Breast epithelium (tissue), 4 donors: Measurements from ENCODE around the gene CTRB1. TPM values are rescaled to one million over a fixed set of nuclear protein-coding genes. Genes with fewer than 3 reads are reported as not detected.
"Not testable (repeated sequence)": the region's sequence is repeated elsewhere in the genome, so short reads cannot be mapped to it uniquely, and the experiment has no call there.

Experiments
- DNase-seq, 2 donors: peaks; one replicate each; pipeline ENCODE4 v3.0.0-alpha.2; 2019; ENCODE audit warnings: low spot score in 2 of 2
- H3K27ac ChIP-seq, 2 donors: fragments of 200-600 bp; sonication (generic) in 1 of 2; one replicate each; pipeline ENCODE4 v1.5.1; 2016 to 2019; ENCODE audit warnings: mild to moderate bottlenecking in 1 of 2
- H3K27me3 ChIP-seq, 2 donors: fragments of 200-600 bp; sonication (generic) in 1 of 2; one replicate each; pipeline versions ENCODE4 v1.5.1 to v1.6.0; 2017 to 2019; ENCODE audit warnings: control low read depth in 1 of 2, mild to moderate bottlenecking in 1 of 2
- H3K36me3 ChIP-seq: fragments of 200-600 bp; one replicate; pipeline ENCODE4 v1.5.1; 2019
- H3K4me1 ChIP-seq, 2 donors: fragments of 200-600 bp; sonication (generic); one replicate each; pipeline ENCODE4 v1.5.1; 2016 to 2019; ENCODE audit warnings: control low read depth in 1 of 2
- H3K4me3 ChIP-seq, 3 donors: fragments of 200-600 bp; sonication (generic); 1 replicate in 2 of 3; 2 replicates in 1 of 3; pipeline ENCODE4 v1.5.1; 2016 to 2019; ENCODE audit warnings: mild to moderate bottlenecking in 3 of 3, moderate library complexity in 2 of 3
- H3K9me3 ChIP-seq, 2 donors: fragments of 200-600 bp; sonication (generic) in 1 of 2; one replicate each; pipeline ENCODE4 v1.5.1; 2016 to 2019; ENCODE audit warnings: control low read depth in 1 of 2
- POLR2A ChIP-seq: fragments of 450-650 bp; IDR thresholded peaks from one replicate; pipeline ENCODE4 v1.6.1; 2016; ENCODE audit warnings: antibody characterized with exemption, mild to moderate bottlenecking, moderate library complexity
- POLR2AphosphoS5 ChIP-seq, 3 donors: sonication (generic); formaldehyde crosslinking; IDR thresholded peaks; one replicate each; pipeline ENCODE4 v1.6.1; 2017; ENCODE audit warnings: antibody characterized with exemption in 3 of 3
- intact Hi-C: fragments of 100-400 bp; cut with DNase I; formaldehyde crosslinking; loops from one replicate; pipeline ENCODE4 v1.15.1; 2023; ENCODE audit warnings: low total_unique reads
- total RNA-seq, 3 donors: library from RNA; depleted of rRNA; stranded (reverse); fragments of >200 nt; gene quantifications; one replicate each; pipeline ENCODE4 v1.1.0, GENCODE V29; 2016
- TF ChIP-seq, protein P1 (sequence below), 3 donors: fragments of 450-650 bp; IDR thresholded peaks; one replicate each; pipeline ENCODE4 v1.5.1; 2016 to 2017; ENCODE audit warnings: antibody characterized with exemption in 3 of 3, mild to moderate bottlenecking in 3 of 3, moderate library complexity in 3 of 3

CTRB1 gene
- total RNA-seq, 3 donors from 2014 or later, result not detected

DNA sequence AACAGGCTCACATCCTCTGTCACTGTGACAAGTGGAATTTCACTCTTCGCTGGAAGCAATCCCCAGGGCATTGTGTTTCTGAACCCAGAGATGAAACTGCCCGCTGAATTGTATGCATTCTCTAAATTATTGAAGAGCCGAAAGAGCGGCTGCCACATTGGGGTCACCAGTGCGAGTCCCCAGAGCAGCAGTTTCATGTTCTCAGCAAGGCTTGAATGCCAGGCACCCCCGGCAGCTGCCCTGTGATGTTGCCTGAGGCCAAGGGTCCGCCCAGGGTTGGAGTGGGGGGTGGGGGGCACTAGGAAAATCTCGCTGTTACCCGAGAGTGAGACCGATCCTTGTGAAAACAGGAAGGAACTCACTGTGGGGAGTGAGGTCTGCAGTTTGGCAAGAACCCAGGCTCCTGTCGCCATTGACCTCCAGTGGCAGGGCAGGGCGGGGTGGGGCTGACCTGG, 53.3 kb downstream of the CTRB1 start:
- Histone ChIP-seq H3K27ac (peak overlapping the region in 1 of 2 donors; percentile 25), H3K9me3 (no peaks in the 10 kb centered on the region), H3K36me3 (no peaks in the 10 kb centered on the region), H3K27me3 (no peaks in the 10 kb centered on the region), H3K4me1 (peaks cover 0 to 6% of the 10 kb centered on the region in 2 donors), H3K4me3 (no peak overlapping the region)
- DNase-seq, result no peak
- intact Hi-C loops, result no loop called here
- TF ChIP-seq POLR2A, result no peak
- TF ChIP-seq POLR2AphosphoS5 (IDR thresholded peaks at IDR 0.05), result no peak
- TF ChIP-seq, protein P1, sequence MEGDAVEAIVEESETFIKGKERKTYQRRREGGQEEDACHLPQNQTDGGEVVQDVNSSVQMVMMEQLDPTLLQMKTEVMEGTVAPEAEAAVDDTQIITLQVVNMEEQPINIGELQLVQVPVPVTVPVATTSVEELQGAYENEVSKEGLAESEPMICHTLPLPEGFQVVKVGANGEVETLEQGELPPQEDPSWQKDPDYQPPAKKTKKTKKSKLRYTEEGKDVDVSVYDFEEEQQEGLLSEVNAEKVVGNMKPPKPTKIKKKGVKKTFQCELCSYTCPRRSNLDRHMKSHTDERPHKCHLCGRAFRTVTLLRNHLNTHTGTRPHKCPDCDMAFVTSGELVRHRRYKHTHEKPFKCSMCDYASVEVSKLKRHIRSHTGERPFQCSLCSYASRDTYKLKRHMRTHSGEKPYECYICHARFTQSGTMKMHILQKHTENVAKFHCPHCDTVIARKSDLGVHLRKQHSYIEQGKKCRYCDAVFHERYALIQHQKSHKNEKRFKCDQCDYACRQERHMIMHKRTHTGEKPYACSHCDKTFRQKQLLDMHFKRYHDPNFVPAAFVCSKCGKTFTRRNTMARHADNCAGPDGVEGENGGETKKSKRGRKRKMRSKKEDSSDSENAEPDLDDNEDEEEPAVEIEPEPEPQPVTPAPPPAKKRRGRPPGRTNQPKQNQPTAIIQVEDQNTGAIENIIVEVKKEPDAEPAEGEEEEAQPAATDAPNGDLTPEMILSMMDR (IDR thresholded peaks at IDR 0.05), result no peak

DNA sequence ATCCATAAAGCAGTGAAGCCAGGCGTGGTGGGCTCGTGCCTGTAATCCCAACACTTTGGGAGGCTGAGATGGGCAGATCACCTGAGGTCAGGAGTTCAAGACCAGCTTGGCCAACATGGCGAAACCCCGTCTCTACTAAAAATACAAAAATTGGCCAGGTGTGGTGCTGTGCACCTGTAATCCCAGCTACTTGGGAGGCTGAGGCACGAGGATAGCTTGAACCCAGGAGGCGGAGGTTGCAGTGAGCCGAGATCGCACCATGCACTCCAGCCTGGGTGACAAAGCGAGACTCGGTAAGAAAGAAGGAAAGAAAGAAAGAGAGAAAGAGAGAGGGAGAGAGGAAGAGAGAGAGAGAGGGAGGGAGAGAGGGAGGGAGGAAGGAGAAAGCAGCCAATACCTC, 53.8 kb downstream of the CTRB1 start:
- H3K36me3 ChIP-seq, H3K27me3 ChIP-seq, H3K4me1 ChIP-seq, intact Hi-C loops, H3K9me3 ChIP-seq, H3K4me3 ChIP-seq, DNase-seq, H3K27ac ChIP-seq: not testable (repeated sequence)

DNA sequence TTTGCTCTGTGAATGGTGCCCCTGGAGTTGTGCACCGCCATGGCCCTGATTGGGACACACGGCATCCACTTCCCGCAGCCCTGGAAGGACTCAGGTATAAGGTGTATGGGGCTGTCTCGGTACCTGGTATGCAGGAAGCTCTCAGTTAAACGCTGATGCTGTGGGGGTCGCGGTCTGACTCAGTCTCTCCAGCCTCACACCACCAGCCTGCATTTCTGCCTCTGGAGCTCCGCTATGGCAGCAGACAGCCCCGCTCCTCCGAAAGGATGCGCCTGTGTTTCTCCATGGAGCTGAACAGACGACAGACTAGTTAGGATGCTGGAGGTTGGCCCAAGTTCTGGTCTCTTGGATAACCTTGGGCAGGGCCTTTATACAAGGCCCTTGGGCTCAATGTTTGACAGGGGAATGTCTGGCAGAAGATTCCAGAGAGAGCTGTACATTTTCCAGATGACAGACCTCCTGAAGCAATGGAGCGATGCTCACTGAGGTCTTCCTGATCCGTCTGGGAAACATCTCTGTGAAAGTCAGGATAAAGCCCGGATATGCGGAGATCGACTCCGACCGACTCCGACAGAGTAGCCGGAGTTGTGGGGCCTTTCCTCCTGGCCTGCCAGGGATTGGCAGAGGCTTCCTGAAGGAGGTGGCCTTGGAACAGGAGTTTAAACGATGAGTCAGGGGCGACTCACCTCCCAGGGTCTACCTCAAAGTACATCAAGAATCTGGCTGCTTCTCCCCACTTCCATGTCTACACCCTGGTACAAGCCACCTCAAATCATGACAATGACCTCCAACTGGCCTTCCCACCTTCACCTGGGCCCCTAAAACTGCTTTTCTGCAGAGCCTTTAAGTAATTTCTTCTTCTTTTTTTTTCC, 54.5 kb downstream of the CTRB1 start:
- TF ChIP-seq POLR2A (no peak), POLR2AphosphoS5 (IDR thresholded peaks at IDR 0.05) (no peak)
- TF ChIP-seq, protein P1 (IDR thresholded peaks at IDR 0.05), result no peak
- H3K9me3 ChIP-seq, result no peaks in the 10 kb centered on the region
- no peaks in the 10 kb centered on the region for H3K4me1 ChIP-seq
- H3K27ac ChIP-seq, result no peak overlapping the region
- no peaks in the 10 kb centered on the region for H3K27me3 ChIP-seq
- H3K4me3 ChIP-seq, result no peak overlapping the region
- intact Hi-C loops, result no loop called here
- H3K36me3 ChIP-seq, result no peaks in the 10 kb centered on the region
- no peak for DNase-seq

Other genes with a start within 250 kb of the CTRB1 start
- 10 to 100 TPM; 21.8 to 61.0 (median 43.6) TPM for gene WDR59, start 233.9 kb upstream of the CTRB1 start, total RNA-seq
- 10 to 100 TPM; 12.8 to 27.5 (median 24.4) TPM for gene ZNRF1, start 220.0 kb upstream of the CTRB1 start, total RNA-seq
- gene LDHD, start 102.2 kb upstream of the CTRB1 start, total RNA-seq, result 10 to 100 TPM; 10.5 to 17.6 (median 10.7) TPM
- gene ZFP1, start 70.5 kb upstream of the CTRB1 start, total RNA-seq, result 10 to 100 TPM in 2 of 3 donors, 1 to 10 TPM in 1; 7.0 to 16.0 (median 12.5) TPM
- gene CTRB2, start 11.8 kb upstream of the CTRB1 start, total RNA-seq, result not detected
- 10 to 100 TPM; 13.6 to 38.7 (median 32.9) TPM for gene BCAR1, start 32.6 kb downstream of the CTRB1 start, total RNA-seq
- 10 to 100 TPM; 55.5 to 81.9 (median 80.9) TPM for gene CFDP1, start 214.5 kb downstream of the CTRB1 start, total RNA-seq
- gene TMEM170A, start 245.7 kb downstream of the CTRB1 start, total RNA-seq, result 10 to 100 TPM; 12.8 to 36.3 (median 22.0) TPM